ENCODE results near the gene EIF5B.

The EIF5B gene

GRCh38 chr2:99445065-99445464 is 107.9 kb downstream of the EIF5B start:
- no peaks in the 10 kb centered on the region for H3K9me3 Mint-ChIP-seq (ENCODE audit: low read depth)
- H3K27me3 Mint-ChIP-seq = no peaks in the 10 kb centered on the region
- H3K4me3 Mint-ChIP-seq = no peak overlapping the region
- no peak overlapping the region for H3K27ac Mint-ChIP-seq
- peaks cover 10% of the 10 kb centered on the region for H3K4me1 Mint-ChIP-seq (ENCODE audit: low read depth)
- peaks cover 8% of the 10 kb centered on the region for H3K36me3 Mint-ChIP-seq

DNA sequence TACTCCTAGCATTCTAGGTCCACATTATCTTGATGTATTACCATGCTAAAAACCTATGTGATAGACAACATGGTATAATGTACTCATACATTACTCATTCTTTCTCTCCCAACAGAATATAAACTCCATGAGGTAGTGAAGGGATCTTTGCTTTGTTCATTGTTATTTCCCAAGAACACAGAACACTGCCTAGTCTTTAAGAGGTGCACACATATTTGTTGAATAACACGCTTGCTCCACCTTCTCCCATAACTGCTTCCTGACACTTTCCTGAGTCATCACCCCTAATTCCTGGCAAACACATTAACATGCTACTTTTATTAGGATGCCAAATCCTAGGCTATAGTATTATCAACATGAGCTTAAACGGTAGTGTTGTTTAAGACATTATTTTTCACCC is 111.4 kb downstream of the EIF5B start:
- H3K9me3 Mint-ChIP-seq (ENCODE audit: low read depth) = no peaks in the 10 kb centered on the region
- no peak overlapping the region for H3K4me3 Mint-ChIP-seq
- H3K4me1 Mint-ChIP-seq (ENCODE audit: low read depth) = peaks cover 12% of the 10 kb centered on the region
- H3K27me3 Mint-ChIP-seq = no peaks in the 10 kb centered on the region
- H3K36me3 Mint-ChIP-seq = peaks cover 6% of the 10 kb centered on the region
- H3K27ac Mint-ChIP-seq = no peak overlapping the region

DNA sequence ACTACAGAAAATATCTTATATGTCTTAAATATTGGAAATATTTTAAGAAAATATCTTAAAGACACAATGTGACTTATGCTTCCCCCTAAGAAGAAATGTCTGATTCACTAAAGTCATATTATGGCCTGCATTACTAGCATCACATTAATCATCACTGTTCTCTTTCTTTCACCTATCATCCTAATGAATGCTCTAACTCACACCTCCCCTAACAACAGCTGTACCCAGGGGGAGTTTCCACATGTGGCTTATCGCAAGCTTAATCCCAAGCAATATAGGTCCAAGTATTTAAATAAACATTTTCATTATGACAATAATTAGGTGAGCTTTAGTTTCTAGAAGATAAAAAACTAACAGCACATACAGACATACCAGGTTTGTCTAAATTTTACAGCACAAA is 113.0 kb downstream of the EIF5B start:
- Mint-ChIP-seq H3K9me3 (ENCODE audit: low read depth) (no peaks in the 10 kb centered on the region), H3K4me1 (ENCODE audit: low read depth) (peaks cover 2% of the 10 kb centered on the region), H3K4me3 (no peak overlapping the region), H3K27me3 (no peaks in the 10 kb centered on the region), H3K27ac (no peak overlapping the region), H3K36me3 (peaks cover 7% of the 10 kb centered on the region)

Measured in activated naive CD8-positive, alpha-beta T cell (primary cell).